Breast epithelium (tissue), 3 donors: ENCODE measurements around the gene FZD7.

Experiments
- CTCF ChIP-seq, 3 donors: fragments of 450-650 bp; IDR thresholded peaks; one replicate each; pipeline ENCODE4 v1.5.1; 2016 to 2017; ENCODE audit warnings: antibody characterized with exemption in 3 of 3, mild to moderate bottlenecking in 3 of 3, moderate library complexity in 3 of 3
- POLR2A ChIP-seq: fragments of 450-650 bp; IDR thresholded peaks from one replicate; pipeline ENCODE4 v1.6.1; 2016; ENCODE audit warnings: antibody characterized with exemption, mild to moderate bottlenecking, moderate library complexity
- POLR2AphosphoS5 ChIP-seq, 3 donors: sonication (generic); formaldehyde crosslinking; IDR thresholded peaks; one replicate each; pipeline ENCODE4 v1.6.1; 2017; ENCODE audit warnings: antibody characterized with exemption in 3 of 3

DNA sequence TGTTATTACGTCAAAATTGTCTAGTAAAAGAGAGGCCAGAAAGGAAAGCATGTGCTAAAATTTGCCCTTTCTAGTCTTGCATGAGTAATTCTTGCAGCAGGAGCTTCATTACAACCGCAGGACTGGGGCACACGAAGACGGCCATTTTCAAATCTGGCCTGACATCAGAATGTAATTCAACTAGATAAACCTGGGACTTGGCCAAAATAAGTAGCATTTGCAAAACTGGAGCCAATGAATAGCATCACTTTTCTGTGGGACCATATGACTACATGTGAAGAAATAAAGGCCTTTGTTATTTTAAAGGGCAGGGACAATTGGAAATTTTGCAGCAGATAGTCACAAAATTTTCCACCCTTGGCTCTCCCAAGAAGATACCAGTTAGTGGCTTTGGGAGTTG, 3.0 kb upstream of the FZD7 start:
- TF ChIP-seq CTCF (IDR thresholded peaks at IDR 0.05): no peak
- TF ChIP-seq POLR2A: no peak
- no peak for TF ChIP-seq POLR2AphosphoS5 (IDR thresholded peaks at IDR 0.05)
